ENCODE measurements around the gene ZNF335. TPM values are rescaled to one million over a fixed set of nuclear protein-coding genes. Genes with fewer than 3 reads are reported as not detected.
"Not testable (repeated sequence)": the region's sequence is repeated elsewhere in the genome, so short reads cannot be mapped to it uniquely, and the experiment has no call there.

The ZNF335 gene
- total RNA-seq, 1 donor from 2014 or later = 8.9 TPM

GRCh38 chr20:45910670-45911485 is 61.1 kb downstream of the ZNF335 start:
- DNase-seq (ENCODE audit: low read depth in 2 of 2) = peak; percentile 51 to 100

- no peak for DNase-seq (ENCODE audit: low read depth in 2 of 2)
Observed at GRCh38 chr20:45909817-45910669, 62.0 kb downstream of the ZNF335 start.

DNA sequence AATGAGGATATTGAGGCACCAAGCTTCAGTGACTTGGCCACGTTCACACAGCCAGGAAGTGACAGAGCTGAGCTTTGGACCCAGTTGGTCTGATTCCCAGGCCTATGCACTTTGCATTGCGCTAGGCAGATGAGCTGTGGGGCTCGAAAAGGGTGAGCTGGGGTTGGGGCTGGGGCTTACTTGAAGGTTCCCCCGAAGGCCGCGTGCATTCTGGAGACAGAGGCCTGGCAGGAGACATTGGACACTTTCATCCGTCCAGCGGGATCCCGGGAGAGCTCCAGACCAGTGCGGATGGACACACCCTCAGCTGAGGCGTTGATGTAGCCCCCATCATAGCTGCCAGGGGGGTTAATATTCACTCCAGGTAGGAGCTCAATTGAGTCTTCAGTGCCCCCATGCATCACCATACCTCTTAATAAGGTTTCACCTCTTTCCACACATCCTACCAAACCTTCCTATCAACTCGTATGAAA is 62.6 kb downstream of the ZNF335 start:
- no peak for DNase-seq (ENCODE audit: low read depth in 2 of 2)

- no peak for DNase-seq (ENCODE audit: low read depth in 2 of 2)
Observed at GRCh38 chr20:45908084-45908483, 63.9 kb downstream of the ZNF335 start.

GRCh38 chr20:45907219-45907948 is 64.6 kb downstream of the ZNF335 start:
- no peak for DNase-seq (ENCODE audit: low read depth in 2 of 2)

GRCh38 chr20:45905505-45906079 is 66.4 kb downstream of the ZNF335 start:
- DNase-seq (ENCODE audit: low read depth in 2 of 2) = no peak

DNA sequence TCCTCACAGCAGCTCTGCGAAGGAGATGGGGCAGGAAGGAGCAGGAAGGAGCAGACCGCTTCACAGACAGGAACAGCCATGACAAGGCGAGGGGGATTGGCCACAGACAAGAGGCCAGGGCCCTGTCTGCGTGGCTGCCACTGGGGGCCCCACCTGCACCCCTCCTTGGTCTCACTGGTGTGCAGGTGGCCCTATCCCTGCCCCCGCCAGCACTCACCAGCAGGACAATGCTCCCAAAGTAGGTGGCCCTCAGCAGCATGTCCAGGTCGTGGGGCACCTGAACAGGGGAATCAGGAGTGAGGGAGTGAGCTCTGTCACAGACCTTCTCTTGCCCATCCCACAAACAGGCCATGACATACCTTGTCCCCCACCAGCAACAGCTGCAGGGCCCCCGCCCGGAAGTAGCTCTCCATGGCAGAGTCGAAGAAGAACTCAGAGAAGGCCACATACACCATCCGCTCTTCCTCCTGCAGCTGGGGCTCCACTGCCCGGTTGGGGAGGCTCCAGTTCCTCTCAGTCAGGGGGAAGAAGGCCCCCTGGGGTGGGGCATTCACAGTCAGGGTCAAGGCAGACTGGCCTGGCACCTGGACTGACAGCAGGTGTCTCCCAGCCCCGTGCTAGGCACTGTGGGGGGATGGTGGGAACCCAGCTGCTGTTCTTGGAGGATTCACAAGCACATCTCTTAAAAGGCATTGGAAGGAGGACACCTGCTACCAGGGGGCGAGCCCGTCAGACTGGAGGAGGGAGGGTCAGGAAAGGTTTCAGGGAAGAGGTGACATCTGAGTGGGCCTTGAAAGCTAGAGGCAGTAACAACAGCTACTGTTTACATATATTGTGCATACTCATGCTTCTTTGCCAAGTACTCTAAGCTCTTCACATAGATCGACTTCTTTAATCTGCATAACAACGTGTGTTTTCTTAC is 67.2 kb downstream of the ZNF335 start:
- DNase-seq (ENCODE audit: low read depth in 2 of 2) = no peak

GRCh38 chr20:45902199-45902701 is 69.8 kb downstream of the ZNF335 start:
- DNase-seq (ENCODE audit: low read depth in 2 of 2) = no peak

GRCh38 chr20:45901332-45901731 is 70.7 kb downstream of the ZNF335 start:
- not testable (repeated sequence) for DNase-seq (ENCODE audit: low read depth in 2 of 2)

- DNase-seq (ENCODE audit: low read depth in 2 of 2) = no peak
Observed at GRCh38 chr20:45899046-45899835, 72.8 kb downstream of the ZNF335 start.

Other genes starting within 250 kb of the ZNF335 start
- not detected in 2 replicates for gene SPINT4, start 249.9 kb downstream of the ZNF335 start, total RNA-seq
- not detected in 2 replicates for gene WFDC3, start 180.3 kb downstream of the ZNF335 start, total RNA-seq
- 14.4 and 15.1 TPM in 2 replicates for gene DNTTIP1, start 180.2 kb downstream of the ZNF335 start, total RNA-seq
- gene UBE2C, start 159.6 kb downstream of the ZNF335 start, total RNA-seq = 4.2 and 10.7 TPM in 2 replicates
- gene TNNC2, start 144.9 kb downstream of the ZNF335 start, total RNA-seq = not detected in 2 replicates
- 9.4 and 11.9 TPM in 2 replicates for gene SNX21, start 138.4 kb downstream of the ZNF335 start, total RNA-seq
- 25.7 and 35.3 TPM in 2 replicates for gene ACOT8, start 114.8 kb downstream of the ZNF335 start, total RNA-seq
- 5.0 and 7.9 TPM in 2 replicates for gene ZSWIM3, start 114.6 kb downstream of the ZNF335 start, total RNA-seq
- 2.4 and 4.0 TPM in 2 replicates for gene ZSWIM1, start 91.0 kb downstream of the ZNF335 start, total RNA-seq
- gene SPATA25, start 84.6 kb downstream of the ZNF335 start, total RNA-seq = 0.44 and 0.79 TPM in 2 replicates
- 2.2 and 3.0 TPM in 2 replicates for gene NEURL2, start 81.0 kb downstream of the ZNF335 start, total RNA-seq
- gene CTSA, start 80.9 kb downstream of the ZNF335 start, total RNA-seq = 40.8 and 64.1 TPM in 2 replicates
- gene PLTP, start 60.0 kb downstream of the ZNF335 start, total RNA-seq = 4.4 and 4.8 TPM in 2 replicates
- 7.8 and 9.5 TPM in 2 replicates for gene PCIF1, start 37.5 kb downstream of the ZNF335 start, total RNA-seq
- gene MMP9, start 36.7 kb upstream of the ZNF335 start, total RNA-seq = under 0.01 TPM in 1 of 2 replicates, not detected in the other
- gene SLC12A5, start 57.0 kb upstream of the ZNF335 start, total RNA-seq = 0.20 and 0.44 TPM in 2 replicates
- gene NCOA5, start 117.8 kb upstream of the ZNF335 start, total RNA-seq = 7.0 and 9.1 TPM in 2 replicates
- 2.2 and 18.1 TPM in 2 replicates for gene CD40, start 146.1 kb upstream of the ZNF335 start, total RNA-seq